Trophoblast cell (in vitro differentiated cells and primary cell): ENCODE data around the gene PHIP.

Experiments
- DNase-seq, 2 donors: peaks; one replicate each; pipeline ENCODE4 v3.0.0-alpha.2; 2016
- H2AFZ ChIP-seq: 2 replicates; pipeline ENCODE4 v1.6.1; 2013; ENCODE audit warnings: low read length, moderate library complexity, mild to moderate bottlenecking; ENCODE audit not compliant: insufficient read depth, poor library complexity
- H2AK5ac ChIP-seq: 2 replicates; pipeline ENCODE4 v1.6.1; 2013; ENCODE audit warnings: mild to moderate bottlenecking, low read length
- H2BK120ac ChIP-seq: 2 replicates; pipeline ENCODE4 v1.6.1; 2013; ENCODE audit warnings: low read length, mild to moderate bottlenecking, moderate library complexity; ENCODE audit not compliant: insufficient read depth, poor library complexity
- H2BK12ac ChIP-seq: 2 replicates; pipeline ENCODE4 v1.6.1; 2013; ENCODE audit warnings: mild to moderate bottlenecking, low read length, moderate library complexity
- H2BK5ac ChIP-seq: 2 replicates; pipeline ENCODE4 v1.6.1; 2013; ENCODE audit warnings: low read length, low read depth, moderate library complexity, mild to moderate bottlenecking; ENCODE audit not compliant: poor library complexity
- H3K14ac ChIP-seq: 2 replicates; pipeline ENCODE4 v1.6.1; 2013; ENCODE audit warnings: mild to moderate bottlenecking, low read length
- H3K18ac ChIP-seq: 2 replicates; pipeline ENCODE4 v1.6.1; 2013; ENCODE audit warnings: mild to moderate bottlenecking, low read length
- H3K23ac ChIP-seq: 2 replicates; pipeline ENCODE4 v1.6.1; 2013; ENCODE audit warnings: low read length
- H3K27ac ChIP-seq: 2 replicates; pipeline ENCODE4 v1.5.1; 2013; ENCODE audit warnings: low read depth, mild to moderate bottlenecking, inconsistent platforms, low read length, moderate library complexity
- H3K27me3 ChIP-seq: 2 replicates; pipeline ENCODE4 v1.6.1; 2013; ENCODE audit warnings: inconsistent platforms, mild to moderate bottlenecking, low read length, moderate library complexity; ENCODE audit not compliant: insufficient read depth
- H3K36me3 ChIP-seq, 2 experiments: 1 replicate in 1 of 2; 2 replicates in 1 of 2; pipeline ENCODE4 v1.6.1; 2013; ENCODE audit warnings: low read length in 2 of 2, mild to moderate bottlenecking in 2 of 2, moderate library complexity in 1 of 2; ENCODE audit not compliant: insufficient read depth in 2 of 2, control insufficient read depth in 1 of 2
- H3K4ac ChIP-seq: 2 replicates; pipeline ENCODE4 v1.6.1; 2013; ENCODE audit warnings: low read depth, mild to moderate bottlenecking, low read length, moderate library complexity
- H3K4me1 ChIP-seq, 2 experiments: 1 replicate in 1 of 2; 2 replicates in 1 of 2; pipeline ENCODE4 v1.6.1; 2013; ENCODE audit warnings: low read length in 2 of 2, mild to moderate bottlenecking in 2 of 2, moderate library complexity in 1 of 2; ENCODE audit not compliant: insufficient read depth in 2 of 2, control insufficient read depth in 1 of 2
- H3K4me2 ChIP-seq: 2 replicates; pipeline ENCODE4 v1.6.1; 2013; ENCODE audit warnings: inconsistent platforms, mild to moderate bottlenecking, low read length, moderate library complexity
- H3K4me3 ChIP-seq: 2 replicates; pipeline ENCODE4 v1.5.1; 2013; ENCODE audit warnings: mild to moderate bottlenecking, low read depth, low read length, inconsistent platforms
- H3K79me1 ChIP-seq: one replicate; pipeline ENCODE4 v1.6.1; 2013; ENCODE audit warnings: low read length
- H3K79me2 ChIP-seq: 2 replicates; pipeline ENCODE4 v1.6.1; 2013; ENCODE audit warnings: low read length, mild to moderate bottlenecking; ENCODE audit not compliant: control insufficient read depth, insufficient read depth, poor library complexity
- H3K9ac ChIP-seq: 2 replicates; pipeline ENCODE4 v1.6.1; 2013; ENCODE audit warnings: mild to moderate bottlenecking, low read length
- H3K9me3 ChIP-seq: 2 replicates; pipeline ENCODE4 v1.6.1; 2013; ENCODE audit warnings: low read depth, mild to moderate bottlenecking, control low read depth, inconsistent platforms, low read length; ENCODE audit not compliant: insufficient read depth
- H4K12ac ChIP-seq: 2 replicates; pipeline ENCODE4 v1.6.1; 2013; ENCODE audit warnings: low read depth, mild to moderate bottlenecking, low read length, moderate library complexity
- H4K8ac ChIP-seq: 2 replicates; pipeline ENCODE4 v1.6.1; 2013; ENCODE audit warnings: low read depth, mild to moderate bottlenecking, low read length, moderate library complexity
- H4K91ac ChIP-seq: one replicate; pipeline ENCODE4 v1.6.1; 2013; ENCODE audit warnings: low read depth, mild to moderate bottlenecking, low read length, moderate library complexity
- WGBS: extraction: QIAGEN DNeasy Blood & Tissue Kit; methylation state at CpG from one replicate; pipeline ENCODE4 v1.1.7; 2013; ENCODE audit warnings: missing lambda C conversion rate; ENCODE audit not compliant: insufficient read length, insufficient coverage; ENCODE audit errors: extremely low coverage; 5-methylcytosine and 5-hydroxymethylcytosine counted together

Gene PHIP

GRCh38 chr6:79009819-79010218 is 68.2 kb downstream of the PHIP start:
- no peak overlapping the region for H3K18ac ChIP-seq
- no peak overlapping the region for H3K9ac ChIP-seq
- no peak overlapping the region for H2BK12ac ChIP-seq
- no peak overlapping the region for H2AFZ ChIP-seq
- H3K9me3 ChIP-seq = no peaks in the 10 kb centered on the region
- no peak overlapping the region for H3K4me2 ChIP-seq
- no peak overlapping the region for H4K12ac ChIP-seq
- H4K91ac ChIP-seq = no peak overlapping the region
- no peak overlapping the region for H2BK5ac ChIP-seq
- no peak overlapping the region for H3K27ac ChIP-seq
- no peaks in the 10 kb centered on the region for H3K79me2 ChIP-seq
- H3K4ac ChIP-seq = no peak overlapping the region
- H3K14ac ChIP-seq = no peak overlapping the region
- no CpG with 5 or more reads among the region's 1 CpG for WGBS
- H3K4me3 ChIP-seq = no peak overlapping the region
- DNase-seq = no peak
- peaks cover 0 to 2% of the 10 kb centered on the region in 2 experiments for H3K36me3 ChIP-seq
- H2AK5ac ChIP-seq = no peak overlapping the region
- H2BK120ac ChIP-seq = no peak overlapping the region
- no peaks in the 10 kb centered on the region for H3K27me3 ChIP-seq
- H3K23ac ChIP-seq = no peak overlapping the region
- no peaks in the 10 kb centered on the region for H3K79me1 ChIP-seq
- H4K8ac ChIP-seq = no peak overlapping the region
- no peaks in the 10 kb centered on the region for H3K4me1 ChIP-seq

GRCh38 chr6:79005497-79005896 is 72.6 kb downstream of the PHIP start:
- Histone ChIP-seq H3K4me3 (no peak overlapping the region), H3K14ac (no peak overlapping the region), H3K4ac (no peak overlapping the region), H4K91ac (no peak overlapping the region), H3K9me3 (no peaks in the 10 kb centered on the region), H4K12ac (no peak overlapping the region), H3K4me1 (no peaks in the 10 kb centered on the region), H3K4me2 (no peak overlapping the region), H3K27me3 (no peaks in the 10 kb centered on the region), H3K23ac (no peak overlapping the region), H3K27ac (no peak overlapping the region), H4K8ac (no peak overlapping the region), H3K18ac (no peak overlapping the region), H3K9ac (no peak overlapping the region), H2BK5ac (no peak overlapping the region), H2BK12ac (no peak overlapping the region), H3K79me1 (no peaks in the 10 kb centered on the region), H2AK5ac (no peak overlapping the region), H3K79me2 (no peaks in the 10 kb centered on the region), H2BK120ac (no peak overlapping the region), H3K36me3 (peaks cover 2 to 8% of the 10 kb centered on the region in 2 experiments), H2AFZ (no peak overlapping the region)
- no peak for DNase-seq
- no CpG with 5 or more reads among the region's 1 CpG for WGBS

GRCh38 chr6:79005024-79005423 is 73.0 kb downstream of the PHIP start:
- H2BK12ac ChIP-seq = no peak overlapping the region
- no peak overlapping the region for H3K23ac ChIP-seq
- DNase-seq = no peak
- no peak overlapping the region for H3K18ac ChIP-seq
- no peak overlapping the region for H4K91ac ChIP-seq
- H3K4me2 ChIP-seq = no peak overlapping the region
- no peak overlapping the region for H4K8ac ChIP-seq
- H2AFZ ChIP-seq = no peak overlapping the region
- no peak overlapping the region for H4K12ac ChIP-seq
- no peak overlapping the region for H3K4ac ChIP-seq
- no peaks in the 10 kb centered on the region for H3K27me3 ChIP-seq
- no peak overlapping the region for H3K4me3 ChIP-seq
- H3K14ac ChIP-seq = no peak overlapping the region
- no peak overlapping the region for H3K9ac ChIP-seq
- no CpG with 5 or more reads among the region's 1 CpG for WGBS
- H2AK5ac ChIP-seq = no peak overlapping the region
- no peaks in the 10 kb centered on the region for H3K79me1 ChIP-seq
- no peaks in the 10 kb centered on the region for H3K79me2 ChIP-seq
- H3K36me3 ChIP-seq = peaks cover 2 to 8% of the 10 kb centered on the region in 2 experiments
- no peak overlapping the region for H3K27ac ChIP-seq
- H2BK120ac ChIP-seq = no peak overlapping the region
- no peak overlapping the region for H2BK5ac ChIP-seq
- H3K4me1 ChIP-seq = no peaks in the 10 kb centered on the region
- H3K9me3 ChIP-seq = no peaks in the 10 kb centered on the region

- no peak overlapping the region for H3K4me2 ChIP-seq
- H4K91ac ChIP-seq = no peak overlapping the region
- H3K27ac ChIP-seq = no peak overlapping the region
- H3K4me3 ChIP-seq = no peak overlapping the region
- no peaks in the 10 kb centered on the region for H3K4me1 ChIP-seq
- H3K4ac ChIP-seq = no peak overlapping the region
- no peak overlapping the region for H2AK5ac ChIP-seq
- no peak overlapping the region for H3K14ac ChIP-seq
- DNase-seq = no peak
- H3K27me3 ChIP-seq = no peaks in the 10 kb centered on the region
- no peak overlapping the region for H2BK12ac ChIP-seq
- no peak overlapping the region for H4K12ac ChIP-seq
- no peak overlapping the region for H4K8ac ChIP-seq
- H3K79me1 ChIP-seq = no peaks in the 10 kb centered on the region
- H3K23ac ChIP-seq = no peak overlapping the region
- no peaks in the 10 kb centered on the region for H3K79me2 ChIP-seq
- no peak overlapping the region for H2BK5ac ChIP-seq
- no peak overlapping the region for H2AFZ ChIP-seq
- no peak overlapping the region for H3K9ac ChIP-seq
- no peak overlapping the region for H3K18ac ChIP-seq
- no peaks in the 10 kb centered on the region for H3K9me3 ChIP-seq
- no CpG with 5 or more reads among the region's 2 CpGs for WGBS
- H3K36me3 ChIP-seq = peaks cover 2 to 8% of the 10 kb centered on the region in 2 experiments
- H2BK120ac ChIP-seq = no peak overlapping the region
Measured at GRCh38 chr6:79004239-79004638, 73.8 kb downstream of the PHIP start.
